ENCODE measurements around the gene SH2D4B. TPM values are rescaled to one million over a fixed set of nuclear protein-coding genes. Genes with fewer than 3 reads are reported as not detected.

Gene SH2D4B
- total and polyA plus RNA-seq, 2 of the 13 experiments (the other 11 are each of a cell fraction or from before 2014, with no cell fraction given) = not detected

DNA sequence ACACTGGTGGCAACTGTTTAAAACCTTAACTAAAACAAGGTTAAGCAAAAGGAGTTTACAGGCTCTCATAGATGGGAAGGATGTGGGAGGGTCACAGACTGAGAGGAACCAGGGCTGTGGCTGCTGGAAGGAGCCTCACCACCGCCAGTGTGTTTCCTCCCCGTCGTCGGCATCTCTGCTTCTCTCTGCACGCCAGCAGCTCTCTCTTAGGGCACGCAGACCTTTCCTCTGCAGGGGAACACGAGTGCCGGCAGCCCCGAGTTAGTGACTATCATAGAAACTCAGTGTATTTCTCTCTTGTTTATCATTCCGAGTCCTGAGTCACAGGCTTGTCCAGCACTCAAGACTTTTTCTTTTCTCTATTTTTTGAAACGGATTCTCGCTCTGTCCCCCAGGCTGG is 8.1 kb upstream of the SH2D4B start:
- no peak overlapping the region for H3K4me2 ChIP-seq (ENCODE audit: low read depth, low read length)
- POLR2A ChIA-PET = no interaction called here
- peaks cover 0 to 2% of the 10 kb centered on the region in 2 experiments; a peak in 3 of 5 replicates for H3K27me3 ChIP-seq (ENCODE audit: control insufficient read depth in 1 of 2, insufficient read depth in 2 of 2, low read length in 2 of 2)
- no peak for FAIRE-seq
- ATAC-seq = no peak
- no peak for DNase-seq (ENCODE audit: low spot score)
- H3K4me3 ChIP-seq (replicated peaks in 1 of 3; ENCODE audit: insufficient read depth in 1 of 3, low read depth in 2 of 3, low read length in 3 of 3) = no peak overlapping the region
- no peak overlapping the region for H3K27ac ChIP-seq (ENCODE audit: extremely low read length, insufficient read depth, low read length)
- TF ChIP-seq CHD4 (IDR thresholded peaks at IDR 0.05; ENCODE audit: borderline replicate concordance, low read length) (no peak), ZNF333 (CRISPR knock-in tag; IDR thresholded peaks at IDR 0.05; ENCODE audit: borderline replicate concordance) (no peak), ZBTB1 (CRISPR knock-in tag; IDR thresholded peaks at IDR 0.05; ENCODE audit: borderline replicate concordance) (no peak), YY1 (IDR thresholded peaks at IDR 0.05; ENCODE audit: insufficient read depth, insufficient replicate concordance, low read depth, low read length) (no peak)
- CTCF ChIA-PET (ENCODE audit: low intra/inter-chr PET ratio, low total read pairs) = interaction anchor here (2.1 kb wide), 1 partner anchor 85 kb away, joined by 9 read pairs; no protein-coding TSS in a partner anchor
- H3K79me2 ChIP-seq (ENCODE audit: insufficient read depth, low read length) = no peaks in the 10 kb centered on the region
- in situ Hi-C loops (cut with HindIII; ENCODE audit: extremely low pct_ligation_motif_present, low pct_unique_long_range_greater_than_20kb) (no loop called here), intact Hi-C loops (cut with micrococcal nuclease; ENCODE audit: unreplicated experiment) (loop anchor here (1.0 to 10.0 kb wide), 2 partner anchors 85 to 145 kb away; no protein-coding TSS in a partner anchor)
- H3K36me3 ChIP-seq (replicated peaks in 1 of 2; ENCODE audit: control insufficient read depth in 1 of 2, insufficient read depth in 2 of 2, low read length in 2 of 2) = no peaks in the 10 kb centered on the region
- H2AFZ ChIP-seq (ENCODE audit: low read length) = no peak overlapping the region
- BruUV-seq (replicated peaks) = no TSS peak
- H3K9ac ChIP-seq (ENCODE audit: insufficient read depth, low read depth, low read length) = no peak overlapping the region
- H4K20me1 ChIP-seq (ENCODE audit: insufficient read depth, low read length) = no peaks in the 10 kb centered on the region
- H3K4me1 ChIP-seq (ENCODE audit: insufficient read depth, low read length) = 0 out of 2 replicates have a peak, but pooled peaks cover 5% of the 10 kb centered on the region
- 67% methylated on average over 12 of the region's 12 CpGs for WGBS (ENCODE audit: low lambda C conversion rate)
- H3K9me3 ChIP-seq (ENCODE audit: low read length) = no peaks in the 10 kb centered on the region

DNA sequence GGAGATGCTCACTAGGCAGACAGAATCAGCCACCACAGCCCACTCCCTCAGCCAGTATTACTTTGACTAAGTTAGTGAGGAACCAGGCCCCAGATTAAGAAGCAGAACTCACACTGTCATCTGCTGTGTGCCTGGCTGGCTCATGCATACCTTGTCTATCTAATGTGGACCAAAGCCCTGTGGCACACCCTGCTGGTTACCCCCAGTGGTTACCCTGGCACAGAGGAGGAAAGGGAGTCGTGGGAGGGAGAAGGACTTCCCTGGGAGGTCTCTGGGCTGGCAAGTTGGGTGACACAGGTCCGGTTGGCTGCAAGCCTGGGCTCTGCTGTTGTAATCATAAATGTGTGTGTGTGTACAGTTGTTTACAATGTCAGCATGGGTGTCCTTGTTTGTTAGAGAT is 7.5 kb upstream of the SH2D4B start:
- DNase-seq (ENCODE audit: low spot score) (peak; percentile 40), ATAC-seq (peak; percentile 70), FAIRE-seq (no peak)
- POLR2A ChIA-PET = no interaction called here
- peak; percentile 70 for TF ChIP-seq STAG1 (CRISPR knock-in tag; IDR thresholded peaks at IDR 0.05)
- no peak for TF ChIP-seq ARID5B (CRISPR knock-in tag; IDR thresholded peaks at IDR 0.05)
- no peak for TF ChIP-seq ZNF496 (CRISPR knock-in tag; IDR thresholded peaks at IDR 0.05; ENCODE audit: insufficient replicate concordance)
- TF ChIP-seq, protein P1, sequence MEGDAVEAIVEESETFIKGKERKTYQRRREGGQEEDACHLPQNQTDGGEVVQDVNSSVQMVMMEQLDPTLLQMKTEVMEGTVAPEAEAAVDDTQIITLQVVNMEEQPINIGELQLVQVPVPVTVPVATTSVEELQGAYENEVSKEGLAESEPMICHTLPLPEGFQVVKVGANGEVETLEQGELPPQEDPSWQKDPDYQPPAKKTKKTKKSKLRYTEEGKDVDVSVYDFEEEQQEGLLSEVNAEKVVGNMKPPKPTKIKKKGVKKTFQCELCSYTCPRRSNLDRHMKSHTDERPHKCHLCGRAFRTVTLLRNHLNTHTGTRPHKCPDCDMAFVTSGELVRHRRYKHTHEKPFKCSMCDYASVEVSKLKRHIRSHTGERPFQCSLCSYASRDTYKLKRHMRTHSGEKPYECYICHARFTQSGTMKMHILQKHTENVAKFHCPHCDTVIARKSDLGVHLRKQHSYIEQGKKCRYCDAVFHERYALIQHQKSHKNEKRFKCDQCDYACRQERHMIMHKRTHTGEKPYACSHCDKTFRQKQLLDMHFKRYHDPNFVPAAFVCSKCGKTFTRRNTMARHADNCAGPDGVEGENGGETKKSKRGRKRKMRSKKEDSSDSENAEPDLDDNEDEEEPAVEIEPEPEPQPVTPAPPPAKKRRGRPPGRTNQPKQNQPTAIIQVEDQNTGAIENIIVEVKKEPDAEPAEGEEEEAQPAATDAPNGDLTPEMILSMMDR (CRISPR knock-in tag; IDR thresholded peaks at IDR 0.05) = peak; percentile 59
- no peak for TF ChIP-seq YEATS4 (CRISPR knock-in tag; IDR thresholded peaks at IDR 0.05; ENCODE audit: borderline replicate concordance)
- TF ChIP-seq SMC3 (IDR thresholded peaks at IDR 0.05; ENCODE audit: low read length) = peak; percentile 28; the same call in 1 of the 2 replicates
- TF ChIP-seq RAD21 (CRISPR knock-in tag; IDR thresholded peaks at IDR 0.05) = peak; percentile 45; the same call in 1 of the 2 replicates
- in situ Hi-C loops (cut with HindIII; ENCODE audit: extremely low pct_ligation_motif_present, low pct_unique_long_range_greater_than_20kb) (no loop called here), intact Hi-C loops (cut with micrococcal nuclease; ENCODE audit: unreplicated experiment) (loop anchor here (1.0 to 10.0 kb wide), 2 partner anchors 86 to 145 kb away; no protein-coding TSS in a partner anchor)
- Histone ChIP-seq H4K20me1 (ENCODE audit: insufficient read depth, low read length) (no peaks in the 10 kb centered on the region), H3K36me3 (replicated peaks in 1 of 2; ENCODE audit: control insufficient read depth in 1 of 2, insufficient read depth in 2 of 2, low read length in 2 of 2) (no peaks in the 10 kb centered on the region), H2AFZ (ENCODE audit: low read length) (no peak overlapping the region), H3K27me3 (ENCODE audit: control insufficient read depth in 1 of 2, insufficient read depth in 2 of 2, low read length in 2 of 2) (peaks cover 0 to 2% of the 10 kb centered on the region in 2 experiments; a peak in 3 of 5 replicates), H3K4me2 (ENCODE audit: low read depth, low read length) (no peak overlapping the region), H3K27ac (ENCODE audit: extremely low read length, insufficient read depth, low read length) (no peak overlapping the region), H3K9ac (ENCODE audit: insufficient read depth, low read depth, low read length) (no peak overlapping the region), H3K4me3 (replicated peaks in 1 of 3; ENCODE audit: insufficient read depth in 1 of 3, low read depth in 2 of 3, low read length in 3 of 3) (no peak overlapping the region), H3K9me3 (ENCODE audit: low read length) (no peaks in the 10 kb centered on the region), H3K79me2 (ENCODE audit: insufficient read depth, low read length) (no peaks in the 10 kb centered on the region), H3K4me1 (ENCODE audit: insufficient read depth, low read length) (0 out of 2 replicates have a peak, but pooled peaks cover 5% of the 10 kb centered on the region)
- CTCF ChIA-PET (ENCODE audit: low intra/inter-chr PET ratio, low total read pairs) = interaction anchor here (2.1 kb wide), 1 partner anchor 86 kb away, joined by 9 read pairs; no protein-coding TSS in a partner anchor
- no TSS peak for BruUV-seq (replicated peaks)
- WGBS (ENCODE audit: low lambda C conversion rate) = 7% methylated on average over 2 of the region's 2 CpGs

Data from HepG2 (cell line).